Measurements from ENCODE around the gene YTHDF1.

Gene YTHDF1

DNA sequence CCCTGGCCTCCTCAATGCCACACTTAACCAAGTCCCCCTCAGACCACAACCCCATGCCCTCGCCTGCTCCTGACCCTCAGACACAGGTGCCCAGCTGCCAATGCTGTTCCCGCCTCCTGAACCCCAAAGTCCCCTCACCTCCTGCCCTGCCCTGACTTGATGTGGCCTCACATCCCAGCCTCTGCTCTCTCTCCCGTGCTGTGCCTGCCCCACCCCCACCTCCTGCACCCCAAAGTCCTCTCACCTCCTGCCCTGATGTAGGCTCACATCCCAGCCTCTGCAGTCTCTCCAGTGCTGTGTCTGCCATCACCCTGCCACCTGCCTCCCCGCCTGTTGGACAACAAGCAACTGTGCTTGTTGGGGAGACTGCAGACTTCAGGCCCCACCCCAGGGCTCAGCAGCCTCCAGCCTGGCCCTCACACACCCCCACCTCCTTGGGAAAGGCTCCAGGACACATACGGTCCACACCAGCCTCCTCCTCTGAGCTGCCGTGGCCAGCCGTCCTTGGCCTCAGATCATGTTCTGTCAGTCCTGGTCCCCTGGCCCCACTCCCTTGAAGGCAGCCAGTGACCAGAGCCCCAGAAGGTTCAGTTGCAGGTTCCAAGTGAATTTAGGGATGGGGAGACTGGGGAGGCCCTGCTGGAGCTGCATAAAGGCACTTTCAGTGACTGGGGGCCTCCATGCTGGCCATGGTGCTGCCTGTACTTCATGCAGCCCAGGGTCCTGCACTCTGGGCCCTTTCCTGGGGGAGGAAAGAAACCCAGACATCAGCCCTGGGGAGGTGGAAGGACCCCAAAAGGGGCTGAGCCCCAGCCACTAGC, 28.4 kb downstream of the YTHDF1 start:
- no peak overlapping the region for H3K4me2 ChIP-seq (ENCODE audit: low read length)
- no peak overlapping the region for H3K9ac ChIP-seq
- H3K4me1 ChIP-seq: no peaks in the 10 kb centered on the region
- no peak overlapping the region for H2AFZ ChIP-seq
- no peaks in the 10 kb centered on the region for H3K9me3 ChIP-seq (ENCODE audit: control insufficient read depth, low read length)
- no peak overlapping the region for H3K27ac ChIP-seq
- TF ChIP-seq, protein P1, sequence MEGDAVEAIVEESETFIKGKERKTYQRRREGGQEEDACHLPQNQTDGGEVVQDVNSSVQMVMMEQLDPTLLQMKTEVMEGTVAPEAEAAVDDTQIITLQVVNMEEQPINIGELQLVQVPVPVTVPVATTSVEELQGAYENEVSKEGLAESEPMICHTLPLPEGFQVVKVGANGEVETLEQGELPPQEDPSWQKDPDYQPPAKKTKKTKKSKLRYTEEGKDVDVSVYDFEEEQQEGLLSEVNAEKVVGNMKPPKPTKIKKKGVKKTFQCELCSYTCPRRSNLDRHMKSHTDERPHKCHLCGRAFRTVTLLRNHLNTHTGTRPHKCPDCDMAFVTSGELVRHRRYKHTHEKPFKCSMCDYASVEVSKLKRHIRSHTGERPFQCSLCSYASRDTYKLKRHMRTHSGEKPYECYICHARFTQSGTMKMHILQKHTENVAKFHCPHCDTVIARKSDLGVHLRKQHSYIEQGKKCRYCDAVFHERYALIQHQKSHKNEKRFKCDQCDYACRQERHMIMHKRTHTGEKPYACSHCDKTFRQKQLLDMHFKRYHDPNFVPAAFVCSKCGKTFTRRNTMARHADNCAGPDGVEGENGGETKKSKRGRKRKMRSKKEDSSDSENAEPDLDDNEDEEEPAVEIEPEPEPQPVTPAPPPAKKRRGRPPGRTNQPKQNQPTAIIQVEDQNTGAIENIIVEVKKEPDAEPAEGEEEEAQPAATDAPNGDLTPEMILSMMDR (IDR thresholded peaks at IDR 0.05): no peak
- no peak overlapping the region for H3K4me3 ChIP-seq (ENCODE audit: low read depth, low read length)
- no peaks in the 10 kb centered on the region for H3K36me3 ChIP-seq (ENCODE audit: control insufficient read depth, insufficient read depth, low read length)
- no peaks in the 10 kb centered on the region for H3K27me3 ChIP-seq (ENCODE audit: control insufficient read depth, insufficient read depth, low read length)
- no peaks in the 10 kb centered on the region for H3K79me2 ChIP-seq

- Histone ChIP-seq H3K4me1 (no peaks in the 10 kb centered on the region), H2AFZ (no peak overlapping the region), H3K9me3 (ENCODE audit: control insufficient read depth, low read length) (no peaks in the 10 kb centered on the region), H3K27ac (no peak overlapping the region), H3K79me2 (no peaks in the 10 kb centered on the region), H3K9ac (no peak overlapping the region), H3K4me3 (ENCODE audit: low read depth, low read length) (no peak overlapping the region), H3K4me2 (ENCODE audit: low read length) (no peak overlapping the region), H3K36me3 (ENCODE audit: control insufficient read depth, insufficient read depth, low read length) (no peaks in the 10 kb centered on the region), H3K27me3 (ENCODE audit: control insufficient read depth, insufficient read depth, low read length) (no peaks in the 10 kb centered on the region)
- TF ChIP-seq, protein P1 (IDR thresholded peaks at IDR 0.05): no peak
These were observed 29.2 kb downstream of the YTHDF1 start for GRCh38 chr20:63186528-63187316.

DNA sequence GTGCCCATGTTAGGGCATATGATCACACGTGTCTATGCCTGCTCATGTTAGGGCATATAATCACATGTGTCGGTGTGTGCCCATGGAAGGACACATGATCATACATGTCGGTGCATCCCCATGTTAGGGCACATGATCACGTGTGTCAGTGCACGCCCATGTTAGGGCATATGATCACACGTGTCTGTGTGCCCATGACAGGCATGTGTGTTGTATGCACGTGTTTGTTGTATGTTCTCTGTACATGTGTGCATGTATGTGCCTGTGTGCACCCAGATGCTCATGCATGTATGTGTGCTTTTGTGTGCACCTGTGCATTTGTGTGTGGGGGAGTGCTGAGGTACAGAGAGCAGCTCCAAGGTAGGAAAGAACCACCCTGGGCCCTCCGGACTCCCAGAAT, 29.8 kb downstream of the YTHDF1 start:
- H3K9ac ChIP-seq: no peak overlapping the region
- TF ChIP-seq, protein P1 (IDR thresholded peaks at IDR 0.05): no peak
- H3K27ac ChIP-seq: no peak overlapping the region
- H3K9me3 ChIP-seq (ENCODE audit: control insufficient read depth, low read length): no peaks in the 10 kb centered on the region
- no peaks in the 10 kb centered on the region for H3K27me3 ChIP-seq (ENCODE audit: control insufficient read depth, insufficient read depth, low read length)
- H2AFZ ChIP-seq: no peak overlapping the region
- no peaks in the 10 kb centered on the region for H3K79me2 ChIP-seq
- no peak overlapping the region for H3K4me2 ChIP-seq (ENCODE audit: low read length)
- H3K4me3 ChIP-seq (ENCODE audit: low read depth, low read length): no peak overlapping the region
- H3K4me1 ChIP-seq: no peaks in the 10 kb centered on the region
- no peaks in the 10 kb centered on the region for H3K36me3 ChIP-seq (ENCODE audit: control insufficient read depth, insufficient read depth, low read length)

DNA sequence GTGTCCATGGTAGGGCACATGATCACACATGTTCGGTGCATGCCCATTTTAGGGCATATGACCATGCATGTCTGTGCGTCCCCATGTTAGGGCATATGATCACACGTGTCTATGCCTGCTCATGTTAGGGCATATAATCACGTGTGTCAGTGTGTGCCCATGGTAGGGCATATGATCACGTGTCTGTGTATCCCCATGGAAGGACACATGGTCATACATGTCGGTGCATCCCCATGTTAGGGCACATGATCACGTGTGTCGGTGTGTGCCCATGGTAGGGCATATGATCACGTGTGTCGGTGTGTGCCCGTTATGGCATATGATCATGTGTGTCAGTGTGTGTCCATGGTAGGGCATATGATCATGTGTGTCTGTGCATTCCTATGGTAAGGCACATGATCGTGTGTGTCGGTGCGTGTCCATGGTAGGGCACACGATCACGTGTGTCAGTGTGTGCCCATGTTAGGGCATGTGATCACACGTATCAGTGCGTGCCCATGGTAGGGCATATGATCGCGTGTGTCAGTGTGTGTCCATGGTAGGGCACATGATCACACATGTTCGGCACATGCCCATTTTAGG, 30.6 kb downstream of the YTHDF1 start:
- Histone ChIP-seq H3K4me2 (ENCODE audit: low read length) (no peak overlapping the region), H2AFZ (no peak overlapping the region), H3K9me3 (ENCODE audit: control insufficient read depth, low read length) (no peaks in the 10 kb centered on the region), H3K9ac (no peak overlapping the region), H3K4me3 (ENCODE audit: low read depth, low read length) (no peak overlapping the region), H3K36me3 (ENCODE audit: control insufficient read depth, insufficient read depth, low read length) (no peaks in the 10 kb centered on the region), H3K27ac (no peak overlapping the region), H3K79me2 (no peaks in the 10 kb centered on the region), H3K27me3 (ENCODE audit: control insufficient read depth, insufficient read depth, low read length) (no peaks in the 10 kb centered on the region), H3K4me1 (no peaks in the 10 kb centered on the region)
- TF ChIP-seq, protein P1 (IDR thresholded peaks at IDR 0.05): no peak
